ENCODE results near the gene CNP.

CNP gene

DNA sequence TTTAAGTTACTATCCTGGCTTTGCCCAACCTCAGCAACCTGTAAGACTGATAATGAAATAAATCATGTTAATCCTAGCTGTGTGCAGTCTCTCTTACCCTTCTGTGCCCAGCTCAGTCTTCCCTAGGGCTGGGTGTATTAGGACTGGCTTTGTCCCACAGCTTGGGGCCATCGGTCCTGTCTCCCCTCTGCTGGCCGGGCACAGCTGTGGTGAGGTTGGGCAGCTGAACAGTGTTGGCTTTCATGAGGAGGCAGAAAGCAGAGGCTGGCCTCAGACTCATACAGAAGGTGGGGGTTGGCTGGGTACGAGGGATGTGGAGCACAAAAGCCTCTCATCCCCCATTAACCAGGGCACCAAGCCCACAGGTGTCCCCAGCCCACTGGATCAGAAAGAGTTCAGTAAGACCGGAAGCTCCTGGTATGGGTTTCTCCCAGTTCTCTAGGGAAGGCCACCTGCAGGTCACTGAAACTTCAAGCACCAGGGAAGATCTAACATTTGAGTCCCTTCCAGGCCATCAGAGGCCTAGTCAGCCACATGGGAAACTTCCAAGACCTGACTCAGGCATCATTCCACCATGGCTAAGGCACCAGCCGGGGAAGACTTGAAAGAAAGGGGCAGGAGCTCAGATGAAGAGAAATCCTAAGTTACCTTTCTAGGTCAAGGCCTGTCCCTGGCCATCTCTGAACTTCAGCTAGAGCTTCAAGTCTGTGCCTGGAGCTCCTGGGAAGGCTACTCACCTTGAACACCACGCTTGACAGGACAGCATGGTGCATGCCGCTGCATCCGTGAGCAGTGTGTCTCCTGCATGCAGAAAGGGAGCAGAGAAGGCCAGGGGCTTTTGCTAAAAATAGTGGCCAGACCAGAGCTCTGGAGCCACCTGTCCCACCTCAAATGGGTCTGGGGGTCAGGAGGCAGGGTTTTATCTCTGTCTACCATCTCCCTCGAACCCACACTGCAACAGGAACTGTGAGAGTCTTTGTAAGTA is 8.8 kb downstream of the CNP start:
- no peak overlapping the region for H3K9ac ChIP-seq (ENCODE audit: low read length)
- no peak overlapping the region for H3K27ac ChIP-seq (ENCODE audit: low read depth, low read length)
- H3K4me3 ChIP-seq (ENCODE audit: low read depth in 1 of 2, low read length in 2 of 2): no peak overlapping the region
- H3K9me3 ChIP-seq (ENCODE audit: low read length): no peaks in the 10 kb centered on the region
- H3K27me3 ChIP-seq (ENCODE audit: control insufficient read depth in 1 of 2, insufficient read depth in 2 of 2, low read length in 2 of 2): no peaks in the 10 kb centered on the region
- peaks cover 66% of the 10 kb centered on the region for H3K36me3 ChIP-seq (ENCODE audit: insufficient read depth, low read length)
- peaks cover 7% of the 10 kb centered on the region for H3K4me1 ChIP-seq (ENCODE audit: insufficient read depth, low read length)

GRCh38 chr17:41976142-41976768 is 9.7 kb downstream of the CNP start:
- peaks cover 59% of the 10 kb centered on the region for H3K36me3 ChIP-seq (ENCODE audit: insufficient read depth, low read length)
- no peak overlapping the region for H3K4me3 ChIP-seq (ENCODE audit: low read depth in 1 of 2, low read length in 2 of 2)
- H3K9ac ChIP-seq (ENCODE audit: low read length): no peak overlapping the region
- H3K4me1 ChIP-seq (ENCODE audit: insufficient read depth, low read length): peaks cover 7% of the 10 kb centered on the region
- H3K27ac ChIP-seq (ENCODE audit: low read depth, low read length): no peak overlapping the region
- H3K9me3 ChIP-seq (ENCODE audit: low read length): no peaks in the 10 kb centered on the region
- H3K27me3 ChIP-seq (ENCODE audit: control insufficient read depth in 1 of 2, insufficient read depth in 2 of 2, low read length in 2 of 2): no peaks in the 10 kb centered on the region

GRCh38 chr17:41977991-41978390 is 11.4 kb downstream of the CNP start:
- peaks cover 62% of the 10 kb centered on the region for H3K36me3 ChIP-seq (ENCODE audit: insufficient read depth, low read length)
- peaks cover 7% of the 10 kb centered on the region for H3K4me1 ChIP-seq (ENCODE audit: insufficient read depth, low read length)
- H3K27me3 ChIP-seq (ENCODE audit: control insufficient read depth in 1 of 2, insufficient read depth in 2 of 2, low read length in 2 of 2): no peaks in the 10 kb centered on the region
- no peak overlapping the region for H3K27ac ChIP-seq (ENCODE audit: low read depth, low read length)
- H3K9ac ChIP-seq (ENCODE audit: low read length): no peak overlapping the region
- no peaks in the 10 kb centered on the region for H3K9me3 ChIP-seq (ENCODE audit: low read length)
- no peak overlapping the region for H3K4me3 ChIP-seq (ENCODE audit: low read depth in 1 of 2, low read length in 2 of 2)

- Histone ChIP-seq H3K4me1 (ENCODE audit: insufficient read depth, low read length) (no peaks in the 10 kb centered on the region), H3K36me3 (ENCODE audit: insufficient read depth, low read length) (peaks cover 67% of the 10 kb centered on the region), H3K9me3 (ENCODE audit: low read length) (no peaks in the 10 kb centered on the region), H3K27ac (ENCODE audit: low read depth, low read length) (no peak overlapping the region), H3K4me3 (ENCODE audit: low read depth in 1 of 2, low read length in 2 of 2) (no peak overlapping the region), H3K27me3 (ENCODE audit: control insufficient read depth in 1 of 2, insufficient read depth in 2 of 2, low read length in 2 of 2) (no peaks in the 10 kb centered on the region), H3K9ac (ENCODE audit: low read length) (no peak overlapping the region)
Measured at GRCh38 chr17:41982026-41982760, 15.6 kb downstream of the CNP start.

GRCh38 chr17:41984454-41984853 is 17.9 kb downstream of the CNP start:
- Histone ChIP-seq H3K9ac (ENCODE audit: low read length) (no peak overlapping the region), H3K4me1 (ENCODE audit: insufficient read depth, low read length) (no peaks in the 10 kb centered on the region), H3K27me3 (ENCODE audit: control insufficient read depth in 1 of 2, insufficient read depth in 2 of 2, low read length in 2 of 2) (no peaks in the 10 kb centered on the region), H3K4me3 (ENCODE audit: low read depth in 1 of 2, low read length in 2 of 2) (no peak overlapping the region), H3K9me3 (ENCODE audit: low read length) (no peaks in the 10 kb centered on the region), H3K36me3 (ENCODE audit: insufficient read depth, low read length) (peaks cover 77% of the 10 kb centered on the region), H3K27ac (ENCODE audit: low read depth, low read length) (no peak overlapping the region)

DNA sequence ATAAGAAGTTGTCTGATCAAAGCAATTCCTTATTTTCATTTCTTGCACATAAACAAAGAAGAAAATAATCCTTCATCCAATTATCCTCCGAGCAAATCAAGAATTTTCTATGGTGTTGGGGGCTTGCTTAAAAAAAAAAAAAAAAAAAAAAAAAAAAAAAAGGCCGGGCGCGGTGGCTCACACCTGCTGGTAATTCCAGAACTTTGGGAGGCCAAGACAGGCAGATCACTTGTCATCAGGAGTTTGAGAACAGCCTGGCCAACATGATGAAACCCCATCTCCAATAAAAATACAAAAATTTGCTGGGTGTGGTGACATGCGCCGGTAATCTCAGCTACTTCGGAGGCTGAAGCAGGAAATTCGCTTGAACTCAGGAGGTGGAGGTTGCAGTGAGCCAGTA is 19.3 kb downstream of the CNP start:
- Histone ChIP-seq H3K9ac (ENCODE audit: low read length) (no peak overlapping the region), H3K27me3 (ENCODE audit: control insufficient read depth in 1 of 2, insufficient read depth in 2 of 2, low read length in 2 of 2) (no peaks in the 10 kb centered on the region), H3K4me1 (ENCODE audit: insufficient read depth, low read length) (no peaks in the 10 kb centered on the region), H3K9me3 (ENCODE audit: low read length) (no peaks in the 10 kb centered on the region), H3K4me3 (ENCODE audit: low read depth in 1 of 2, low read length in 2 of 2) (no peak overlapping the region), H3K27ac (ENCODE audit: low read depth, low read length) (no peak overlapping the region), H3K36me3 (ENCODE audit: insufficient read depth, low read length) (peaks cover 88% of the 10 kb centered on the region)

- H3K27me3 ChIP-seq (ENCODE audit: control insufficient read depth in 1 of 2, insufficient read depth in 2 of 2, low read length in 2 of 2): no peaks in the 10 kb centered on the region
- no peak overlapping the region for H3K27ac ChIP-seq (ENCODE audit: low read depth, low read length)
- no peak overlapping the region for H3K9ac ChIP-seq (ENCODE audit: low read length)
- peaks cover 93% of the 10 kb centered on the region for H3K36me3 ChIP-seq (ENCODE audit: insufficient read depth, low read length)
- no peaks in the 10 kb centered on the region for H3K9me3 ChIP-seq (ENCODE audit: low read length)
- no peak overlapping the region for H3K4me3 ChIP-seq (ENCODE audit: low read depth in 1 of 2, low read length in 2 of 2)
- no peaks in the 10 kb centered on the region for H3K4me1 ChIP-seq (ENCODE audit: insufficient read depth, low read length)
Measured at GRCh38 chr17:41986634-41987033, 20.0 kb downstream of the CNP start.

GRCh38 chr17:41987642-41988041 is 21.0 kb downstream of the CNP start:
- H3K9ac ChIP-seq (ENCODE audit: low read length): no peak overlapping the region
- H3K4me3 ChIP-seq (ENCODE audit: low read depth in 1 of 2, low read length in 2 of 2): no peak overlapping the region
- H3K36me3 ChIP-seq (ENCODE audit: insufficient read depth, low read length): peaks cover 93% of the 10 kb centered on the region

GRCh38 chr17:41988418-41988817 is 21.8 kb downstream of the CNP start:
- no peaks in the 10 kb centered on the region for H3K9me3 ChIP-seq (ENCODE audit: low read length)
- no peaks in the 10 kb centered on the region for H3K4me1 ChIP-seq (ENCODE audit: insufficient read depth, low read length)
- no peak overlapping the region for H3K27ac ChIP-seq (ENCODE audit: low read depth, low read length)
- no peak overlapping the region for H3K9ac ChIP-seq (ENCODE audit: low read length)
- H3K4me3 ChIP-seq (ENCODE audit: low read depth in 1 of 2, low read length in 2 of 2): no peak overlapping the region
- H3K27me3 ChIP-seq (ENCODE audit: control insufficient read depth in 1 of 2, insufficient read depth in 2 of 2, low read length in 2 of 2): no peaks in the 10 kb centered on the region
- H3K36me3 ChIP-seq (ENCODE audit: insufficient read depth, low read length): peaks cover 91% of the 10 kb centered on the region

More at GRCh38 chr17:41987642-41988041, 21.0 kb downstream of the CNP start:
- no peaks in the 10 kb centered on the region for H3K27me3 ChIP-seq (ENCODE audit: control insufficient read depth in 1 of 2, insufficient read depth in 2 of 2, low read length in 2 of 2)
- H3K27ac ChIP-seq (ENCODE audit: low read depth, low read length): no peak overlapping the region
- no peaks in the 10 kb centered on the region for H3K9me3 ChIP-seq (ENCODE audit: low read length)
- no peaks in the 10 kb centered on the region for H3K4me1 ChIP-seq (ENCODE audit: insufficient read depth, low read length)

GRCh38 chr17:41989702-41990419 is 23.3 kb downstream of the CNP start:
- Histone ChIP-seq H3K27me3 (ENCODE audit: control insufficient read depth in 1 of 2, insufficient read depth in 2 of 2, low read length in 2 of 2) (no peaks in the 10 kb centered on the region), H3K9ac (ENCODE audit: low read length) (no peak overlapping the region), H3K4me3 (ENCODE audit: low read depth in 1 of 2, low read length in 2 of 2) (no peak overlapping the region), H3K4me1 (ENCODE audit: insufficient read depth, low read length) (no peaks in the 10 kb centered on the region), H3K36me3 (ENCODE audit: insufficient read depth, low read length) (peaks cover 87% of the 10 kb centered on the region), H3K27ac (ENCODE audit: low read depth, low read length) (no peak overlapping the region), H3K9me3 (ENCODE audit: low read length) (no peaks in the 10 kb centered on the region)

- Histone ChIP-seq H3K36me3 (ENCODE audit: insufficient read depth, low read length) (peaks cover 87% of the 10 kb centered on the region), H3K9ac (ENCODE audit: low read length) (no peak overlapping the region), H3K4me3 (ENCODE audit: low read depth in 1 of 2, low read length in 2 of 2) (no peak overlapping the region), H3K27ac (ENCODE audit: low read depth, low read length) (no peak overlapping the region), H3K9me3 (ENCODE audit: low read length) (no peaks in the 10 kb centered on the region), H3K4me1 (ENCODE audit: insufficient read depth, low read length) (no peaks in the 10 kb centered on the region), H3K27me3 (ENCODE audit: control insufficient read depth in 1 of 2, insufficient read depth in 2 of 2, low read length in 2 of 2) (no peaks in the 10 kb centered on the region)
Measured at GRCh38 chr17:41992576-41992975, 26.0 kb downstream of the CNP start.
